ENCODE data around the gene PC. TPM values are rescaled to one million over a fixed set of nuclear protein-coding genes. Genes with fewer than 3 reads are reported as not detected.

PC gene
- total RNA-seq, 1 experiment from 2014 or later = 39.1 TPM

DNA sequence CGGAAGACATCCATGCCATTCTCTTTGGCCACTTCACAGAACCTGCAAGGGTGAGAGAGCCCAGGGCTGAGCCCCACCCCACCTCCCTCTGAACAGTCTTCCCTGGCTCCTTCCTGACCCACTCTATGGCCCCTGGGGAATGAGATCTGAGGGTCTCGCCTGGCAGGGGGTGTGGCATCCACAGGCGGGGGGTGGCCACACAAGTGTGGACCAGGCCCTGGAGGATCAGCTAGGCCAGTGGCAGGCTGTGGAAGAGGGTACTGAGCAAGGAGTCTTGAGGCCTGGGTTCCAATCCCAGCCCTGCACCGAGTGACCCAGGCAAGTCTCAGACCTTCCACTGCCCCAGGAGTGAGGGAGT is 107.0 kb downstream of the PC start:
- no peak for DNase-seq (ENCODE audit: low spot score)
- Histone ChIP-seq H3K4me1 (ENCODE audit: insufficient read depth, low read length, poor library complexity, severe bottlenecking) (peaks cover 7% of the 10 kb centered on the region), H3K9me3 (ENCODE audit: low read depth, low read length, poor library complexity, severe bottlenecking) (no peaks in the 10 kb centered on the region), H3K27me3 (replicated peaks; ENCODE audit: insufficient read depth, low read depth, low read length, poor library complexity) (no peaks in the 10 kb centered on the region), H3K4me3 (ENCODE audit: low read depth, low read length, poor library complexity, severe bottlenecking) (no peak overlapping the region), H3K36me3 (ENCODE audit: insufficient read depth, low read length, poor library complexity, severe bottlenecking) (peaks cover 17% of the 10 kb centered on the region), H3K27ac (ENCODE audit: low read depth, low read length, poor library complexity, severe bottlenecking) (no peak overlapping the region)
- TF ChIP-seq CTCF (conservative IDR thresholded peaks at IDR 0.05; ENCODE audit: low read depth, low read length) (no peak), EZH2 (IDR thresholded peaks at IDR 0.05; ENCODE audit: borderline replicate concordance, low read depth, low read length, poor library complexity, severe bottlenecking) (no peak)
- no TSS peak for BruUV-seq (replicated peaks)
- POLR2A ChIA-PET (ENCODE audit: low non-redundant PET) = no interaction called here
- CTCF ChIA-PET = interaction anchor here (0.7 to 1.5 kb wide), 3 partner anchors 9 to 555 kb away, joined by 3 to 7 read pairs (median 4); partner anchors contain the start of gene RCE1
- intact Hi-C loops (cut with micrococcal nuclease; ENCODE audit: unreplicated experiment) = no loop called here

DNA sequence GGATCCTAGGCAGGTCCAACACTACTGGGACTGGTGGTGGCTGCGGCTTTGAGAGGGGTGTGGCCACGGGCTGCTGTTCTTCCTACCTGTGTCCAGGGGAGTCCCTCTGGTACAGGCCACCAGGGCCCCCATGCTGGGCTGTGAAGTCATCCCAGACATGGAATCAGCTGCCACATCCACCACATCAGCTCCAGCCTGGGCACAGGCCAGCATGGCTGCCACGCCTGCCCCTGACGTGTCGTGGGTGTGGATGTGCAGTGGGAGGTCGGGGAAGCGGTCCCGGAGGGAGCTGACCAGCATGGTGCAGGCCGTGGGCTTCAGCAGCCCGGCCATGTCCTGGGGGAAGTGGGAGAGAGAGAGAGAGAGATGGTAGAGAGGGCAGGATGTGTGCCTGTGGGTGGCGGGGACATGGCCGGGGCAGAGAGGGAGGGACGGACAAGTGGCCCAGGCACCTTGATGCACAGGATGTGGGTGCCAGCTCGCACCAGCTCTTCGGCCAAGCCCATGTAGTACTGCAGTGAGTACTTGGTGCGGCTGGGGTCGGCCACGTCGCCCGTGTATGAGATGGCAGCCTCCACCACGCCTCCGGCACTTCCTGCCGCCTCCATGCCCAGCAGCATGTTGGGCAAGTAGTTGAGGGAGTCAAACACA is 107.5 kb downstream of the PC start:
- H3K36me3 ChIP-seq (ENCODE audit: insufficient read depth, low read length, poor library complexity, severe bottlenecking) = peaks cover 22% of the 10 kb centered on the region
- no peak overlapping the region for H3K27ac ChIP-seq (ENCODE audit: low read depth, low read length, poor library complexity, severe bottlenecking)
- H3K4me1 ChIP-seq (ENCODE audit: insufficient read depth, low read length, poor library complexity, severe bottlenecking) = peaks cover 4% of the 10 kb centered on the region
- POLR2A ChIA-PET (ENCODE audit: low non-redundant PET) = no interaction called here
- TF ChIP-seq CTCF (conservative IDR thresholded peaks at IDR 0.05; ENCODE audit: low read depth, low read length) = no peak
- TF ChIP-seq EZH2 (IDR thresholded peaks at IDR 0.05; ENCODE audit: borderline replicate concordance, low read depth, low read length, poor library complexity, severe bottlenecking) = no peak
- no peak for DNase-seq (ENCODE audit: low spot score)
- H3K9me3 ChIP-seq (ENCODE audit: low read depth, low read length, poor library complexity, severe bottlenecking) = no peaks in the 10 kb centered on the region
- H3K4me3 ChIP-seq (ENCODE audit: low read depth, low read length, poor library complexity, severe bottlenecking) = no peak overlapping the region
- intact Hi-C loops (cut with micrococcal nuclease; ENCODE audit: unreplicated experiment) = no loop called here
- no TSS peak for BruUV-seq (replicated peaks)
- H3K27me3 ChIP-seq (replicated peaks; ENCODE audit: insufficient read depth, low read depth, low read length, poor library complexity) = no peaks in the 10 kb centered on the region
- CTCF ChIA-PET = no interaction called here

GRCh38 chr11:66850235-66850587 is 108.0 kb downstream of the PC start:
- no peaks in the 10 kb centered on the region for H3K4me1 ChIP-seq (ENCODE audit: insufficient read depth, low read length, poor library complexity, severe bottlenecking)
- H3K9me3 ChIP-seq (ENCODE audit: low read depth, low read length, poor library complexity, severe bottlenecking) = no peaks in the 10 kb centered on the region
- no peak overlapping the region for H3K4me3 ChIP-seq (ENCODE audit: low read depth, low read length, poor library complexity, severe bottlenecking)
- TF ChIP-seq EZH2 (IDR thresholded peaks at IDR 0.05; ENCODE audit: borderline replicate concordance, low read depth, low read length, poor library complexity, severe bottlenecking) (no peak), CTCF (conservative IDR thresholded peaks at IDR 0.05; ENCODE audit: low read depth, low read length) (no peak)
- ChIA-PET CTCF (no interaction called here), POLR2A (ENCODE audit: low non-redundant PET) (no interaction called here)
- peaks cover 26% of the 10 kb centered on the region for H3K36me3 ChIP-seq (ENCODE audit: insufficient read depth, low read length, poor library complexity, severe bottlenecking)
- no peak for DNase-seq (ENCODE audit: low spot score)
- no peaks in the 10 kb centered on the region for H3K27me3 ChIP-seq (replicated peaks; ENCODE audit: insufficient read depth, low read depth, low read length, poor library complexity)
- intact Hi-C loops (cut with micrococcal nuclease; ENCODE audit: unreplicated experiment) = no loop called here
- no TSS peak for BruUV-seq (replicated peaks)
- H3K27ac ChIP-seq (ENCODE audit: low read depth, low read length, poor library complexity, severe bottlenecking) = no peak overlapping the region

Measured in A673 (cell line).